GM12865 (cell line): ENCODE data around the gene RGS19.
A peak's percentile ranks its signal among the peaks of the same experiment; 100 is the strongest.

Experiments
- DNase-seq: peaks from one replicate; pipeline ENCODE4 v3.0.0; 2010; ENCODE audit warnings: low read depth
- H3K4me3 ChIP-seq: 2 replicates; pipeline ENCODE4 v1.5.1; 2011; ENCODE audit warnings: mild to moderate bottlenecking, low read depth, low read length, control low read depth
- TF ChIP-seq, protein P1 (sequence below): IDR thresholded peaks from 2 replicates; pipeline ENCODE4 v1.5.1; 2011; ENCODE audit warnings: low read length, control low read depth, low read depth, inconsistent platforms; ENCODE audit not compliant: insufficient read depth; ENCODE audit errors: missing control alignments

Gene RGS19

DNA sequence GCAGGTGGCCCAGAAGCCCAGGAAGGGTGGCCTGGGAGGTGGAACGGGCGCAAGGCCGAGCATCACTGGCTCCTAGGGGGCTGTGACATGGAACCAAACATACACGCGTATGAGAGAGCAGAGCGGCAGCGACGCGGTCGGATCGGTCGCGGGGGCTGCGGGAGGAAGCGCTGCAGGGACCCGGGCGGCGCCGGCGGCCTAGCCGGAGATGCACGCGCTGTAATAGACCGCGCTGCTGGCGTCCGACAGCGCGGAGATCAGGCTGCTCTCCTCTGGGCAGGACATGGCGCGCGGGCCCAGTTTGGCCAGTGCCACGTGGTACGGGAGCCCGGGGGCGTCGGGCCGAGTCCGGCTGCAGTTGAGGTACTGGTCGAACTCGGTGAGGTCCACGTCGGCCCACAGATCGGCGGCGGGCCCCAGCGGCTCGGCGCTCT, 31.3 kb downstream of the RGS19 start:
- DNase-seq = no peak
- TF ChIP-seq, protein P1, sequence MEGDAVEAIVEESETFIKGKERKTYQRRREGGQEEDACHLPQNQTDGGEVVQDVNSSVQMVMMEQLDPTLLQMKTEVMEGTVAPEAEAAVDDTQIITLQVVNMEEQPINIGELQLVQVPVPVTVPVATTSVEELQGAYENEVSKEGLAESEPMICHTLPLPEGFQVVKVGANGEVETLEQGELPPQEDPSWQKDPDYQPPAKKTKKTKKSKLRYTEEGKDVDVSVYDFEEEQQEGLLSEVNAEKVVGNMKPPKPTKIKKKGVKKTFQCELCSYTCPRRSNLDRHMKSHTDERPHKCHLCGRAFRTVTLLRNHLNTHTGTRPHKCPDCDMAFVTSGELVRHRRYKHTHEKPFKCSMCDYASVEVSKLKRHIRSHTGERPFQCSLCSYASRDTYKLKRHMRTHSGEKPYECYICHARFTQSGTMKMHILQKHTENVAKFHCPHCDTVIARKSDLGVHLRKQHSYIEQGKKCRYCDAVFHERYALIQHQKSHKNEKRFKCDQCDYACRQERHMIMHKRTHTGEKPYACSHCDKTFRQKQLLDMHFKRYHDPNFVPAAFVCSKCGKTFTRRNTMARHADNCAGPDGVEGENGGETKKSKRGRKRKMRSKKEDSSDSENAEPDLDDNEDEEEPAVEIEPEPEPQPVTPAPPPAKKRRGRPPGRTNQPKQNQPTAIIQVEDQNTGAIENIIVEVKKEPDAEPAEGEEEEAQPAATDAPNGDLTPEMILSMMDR = no peak
- no peak overlapping the region for H3K4me3 ChIP-seq

DNA sequence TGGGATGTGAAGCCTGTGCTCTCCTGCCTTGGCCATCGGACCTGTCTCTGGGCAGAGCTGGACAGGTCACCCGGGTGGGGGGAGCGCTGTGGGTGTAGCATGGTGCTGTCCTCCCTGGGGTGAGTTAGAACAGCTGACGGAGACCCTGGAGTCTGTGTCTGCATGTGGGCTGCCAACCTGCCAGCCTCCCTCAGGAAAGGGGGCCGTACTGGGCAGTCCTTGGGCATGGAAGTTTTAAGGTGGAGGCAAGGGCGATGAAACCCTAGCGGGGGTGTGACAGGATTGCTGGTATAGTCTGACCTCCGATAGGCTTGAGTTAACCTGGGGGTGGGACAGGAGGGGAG, 32.3 kb downstream of the RGS19 start:
- no peak overlapping the region for H3K4me3 ChIP-seq
- DNase-seq = no peak
- TF ChIP-seq, protein P1 = no peak

DNA sequence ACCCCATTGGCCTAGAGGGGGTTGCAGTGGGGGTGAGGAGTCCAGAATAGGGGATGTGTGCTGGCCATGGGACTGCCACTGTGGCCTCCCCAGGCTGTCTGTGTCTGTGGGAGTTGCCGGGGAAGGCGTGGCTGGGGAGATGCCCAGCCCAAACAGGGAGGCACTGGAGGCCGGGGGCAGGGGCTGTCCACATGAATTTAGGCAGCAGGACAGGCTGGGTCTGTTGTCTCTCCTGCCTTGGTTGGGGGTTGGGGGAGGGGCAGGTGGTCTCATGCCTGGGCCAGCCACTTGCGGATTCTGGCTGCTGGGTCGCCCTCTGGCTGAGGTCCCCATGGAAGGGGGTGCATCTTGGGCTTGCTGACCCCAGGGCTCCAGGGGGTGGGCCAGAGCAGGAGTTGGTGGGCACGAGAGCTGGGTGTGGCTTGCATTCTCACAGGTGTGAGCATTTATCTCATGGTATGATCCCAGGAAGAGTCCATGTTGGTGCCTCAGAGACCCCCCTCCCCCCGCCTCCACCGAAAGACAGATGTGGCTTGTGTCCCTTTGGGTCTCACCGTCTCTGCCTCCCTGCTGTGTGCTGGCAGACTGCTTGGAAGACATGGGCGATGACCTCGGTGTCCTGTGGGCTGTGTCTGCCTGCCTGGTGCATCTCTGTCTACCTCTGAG, 33.8 kb downstream of the RGS19 start:
- H3K4me3 ChIP-seq = no peak overlapping the region
- no peak for DNase-seq
- TF ChIP-seq, protein P1 = no peak

DNA sequence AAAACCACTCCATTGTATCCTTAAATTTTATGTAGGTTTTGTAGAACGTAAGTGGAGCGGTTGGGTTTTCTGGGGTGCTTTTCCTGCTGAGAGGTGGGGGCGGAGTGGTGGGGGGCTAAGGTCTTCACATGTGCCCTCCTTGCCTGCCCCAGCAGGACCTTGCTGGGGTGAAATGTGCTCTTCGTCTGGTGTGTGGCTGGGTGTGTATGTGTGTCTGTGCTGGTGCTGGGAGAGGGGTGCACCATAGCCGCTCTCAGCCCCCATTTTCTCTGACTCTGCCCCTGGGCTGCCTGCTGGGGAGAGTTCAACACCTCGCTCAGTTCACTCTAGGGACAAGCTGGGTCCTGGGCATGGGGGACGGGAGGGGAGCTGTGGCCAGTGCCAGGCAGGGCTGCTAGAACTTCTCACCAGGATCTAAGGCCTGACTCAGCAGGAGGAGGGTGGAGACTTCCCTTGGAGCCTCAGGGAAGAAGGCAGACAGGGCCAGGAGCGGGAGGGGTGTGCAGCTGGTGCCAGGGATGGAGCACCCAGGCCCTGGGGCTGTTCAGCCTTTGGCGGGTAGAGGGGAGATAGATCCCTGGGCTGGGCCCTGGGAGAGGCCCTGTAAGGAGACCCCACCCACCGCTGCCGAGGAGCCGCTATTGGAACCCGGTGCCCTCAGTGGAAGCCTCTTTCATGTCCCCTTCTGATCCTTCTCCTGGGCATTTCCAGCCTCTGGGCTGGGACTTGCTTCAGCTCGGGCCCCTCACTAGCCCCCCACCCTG, 34.7 kb downstream of the RGS19 start:
- DNase-seq = no peak
- TF ChIP-seq, protein P1 = no peak
- no peak overlapping the region for H3K4me3 ChIP-seq

DNA sequence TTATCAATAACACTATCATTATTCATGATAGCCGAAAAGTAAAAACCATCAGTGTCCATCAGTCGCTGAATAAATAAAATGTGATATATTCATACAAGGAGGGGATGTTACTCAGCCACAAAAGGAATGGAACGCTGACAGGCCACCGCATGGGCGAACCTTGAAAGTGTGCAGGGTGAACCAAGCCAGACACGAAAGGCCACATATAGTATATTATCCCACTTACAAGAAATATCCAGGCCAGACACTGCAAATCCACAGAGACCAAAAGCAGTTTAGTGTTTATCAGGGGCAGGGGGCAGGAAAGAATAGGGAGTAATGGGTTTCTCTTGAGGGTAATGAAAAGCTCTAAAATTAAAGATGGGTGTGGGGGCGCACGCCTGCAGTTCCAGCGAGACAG, 35.5 kb downstream of the RGS19 start:
- no peak for DNase-seq
- H3K4me3 ChIP-seq = no peak overlapping the region
- TF ChIP-seq, protein P1 = no peak

DNA sequence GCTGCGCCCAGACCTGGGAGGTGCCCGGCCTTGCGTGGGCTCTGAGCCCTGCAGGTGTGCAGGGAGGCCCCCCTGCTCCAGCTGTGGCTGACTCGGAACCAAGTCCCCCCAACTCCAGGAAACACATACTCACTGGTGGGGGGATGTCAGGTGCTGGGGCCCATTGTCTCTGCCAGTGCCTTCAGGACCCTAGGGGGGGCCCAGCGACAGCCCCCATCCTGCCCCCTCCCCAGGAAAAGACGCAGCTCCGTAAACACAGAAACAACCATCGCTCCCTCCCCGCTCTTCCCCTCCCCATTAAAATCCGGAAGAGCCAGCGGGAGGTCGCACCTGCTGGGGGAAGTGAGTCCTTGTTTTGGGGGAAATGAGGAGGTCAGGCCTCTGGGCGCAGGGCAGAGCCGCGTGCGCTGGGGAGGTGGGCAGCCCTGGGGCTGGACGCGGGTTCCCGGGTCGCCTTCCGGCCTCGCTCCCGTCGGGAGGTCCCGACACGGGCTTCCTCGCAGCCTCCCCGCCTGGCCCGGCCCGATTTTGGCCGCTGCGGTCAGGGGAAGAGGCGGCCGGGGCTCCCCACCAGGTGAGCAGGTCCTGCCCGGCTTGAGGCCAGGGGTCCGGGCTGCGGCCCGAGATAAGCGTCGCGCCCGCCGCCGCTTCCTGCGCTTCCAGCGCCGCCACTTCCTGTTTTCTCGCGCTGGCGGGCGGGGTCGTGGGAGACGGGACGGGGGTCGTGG, 37.1 kb downstream of the RGS19 start:
- TF ChIP-seq, protein P1 = no peak
- H3K4me3 ChIP-seq = peak overlapping the region; percentile 61
- peak; percentile 59 for DNase-seq
